ENCODE measurements around the gene HHAT.

HHAT gene

GRCh38 chr1:210653771-210654170, 325.1 kb downstream of the HHAT start:
- Histone ChIP-seq H3K4me2 (ENCODE audit: low read length, poor library complexity, severe bottlenecking) (no peak overlapping the region), H3K36me3 (ENCODE audit: control insufficient read depth in 1 of 2, insufficient read depth in 2 of 2, low read depth in 1 of 2, low read length in 2 of 2) (no peaks in the 10 kb centered on the region)

GRCh38 chr1:210654176-210654981, 325.7 kb downstream of the HHAT start:
- no peak overlapping the region for H3K14ac ChIP-seq (ENCODE audit: low read length in 2 of 2)
- H3K4me3 ChIP-seq (ENCODE audit: insufficient read depth in 1 of 2, low read depth in 1 of 2, low read length in 2 of 2) = no peak overlapping the region
- H3K9me3 ChIP-seq (ENCODE audit: control insufficient read depth, low read length) = no peaks in the 10 kb centered on the region
- H2BK15ac ChIP-seq (ENCODE audit: low read depth, poor library complexity, severe bottlenecking) = no peak overlapping the region
- H4K8ac ChIP-seq (ENCODE audit: low read length) = peak overlapping the region; percentile 42
- WGBS = 79% methylated on average over 6 of the region's 7 CpGs
- H2BK5ac ChIP-seq (ENCODE audit: low read depth, low read length, poor library complexity, severe bottlenecking) = no peak overlapping the region
- no peak overlapping the region for H3K9ac ChIP-seq (ENCODE audit: low read length)
- peak overlapping the region in 1 of 2 experiments; percentile 14 for H3K18ac ChIP-seq (ENCODE audit: low read depth in 1 of 2, low read length in 2 of 2)
- peak overlapping the region in 1 of 2 experiments; percentile 55 for H2BK12ac ChIP-seq (ENCODE audit: low read length in 2 of 2)
- DNase-seq = peak; percentile 18
- no peak overlapping the region for H3K23ac ChIP-seq (ENCODE audit: low read length in 2 of 2)
- H3K79me1 ChIP-seq (replicated peaks; ENCODE audit: low read length, poor library complexity, severe bottlenecking) = no peaks in the 10 kb centered on the region
- H2BK120ac ChIP-seq (ENCODE audit: low read depth, low read length) = no peak overlapping the region
- H4K91ac ChIP-seq (ENCODE audit: low read length) = peak overlapping the region; percentile 15
- peaks cover 8% of the 10 kb centered on the region for H3K4me1 ChIP-seq (ENCODE audit: control insufficient read depth, insufficient read depth, low read depth, low read length)
- no peak overlapping the region for H3K27ac ChIP-seq (ENCODE audit: low read length, poor library complexity, severe bottlenecking)
- H3K36me3 ChIP-seq (ENCODE audit: control insufficient read depth in 1 of 2, insufficient read depth in 2 of 2, low read depth in 1 of 2, low read length in 2 of 2) = no peaks in the 10 kb centered on the region
- peak overlapping the region; percentile 16 for H2AK5ac ChIP-seq (ENCODE audit: low read length, severe bottlenecking)
- no peak overlapping the region for H2AFZ ChIP-seq (ENCODE audit: low read depth, low read length)
- H3K27me3 ChIP-seq (ENCODE audit: control insufficient read depth in 1 of 2, insufficient read depth in 1 of 2, low read length in 2 of 2) = no peaks in the 10 kb centered on the region
- no peak overlapping the region for H3K4me2 ChIP-seq (ENCODE audit: low read length, poor library complexity, severe bottlenecking)
- peak overlapping the region in 1 of 2 experiments; percentile 4 for H3K4ac ChIP-seq (ENCODE audit: low read depth in 1 of 2, low read length in 2 of 2)

More at GRCh38 chr1:210653771-210654170, 325.1 kb downstream of the HHAT start:
- Histone ChIP-seq H2BK15ac (ENCODE audit: low read depth, poor library complexity, severe bottlenecking) (no peak overlapping the region), H3K79me1 (replicated peaks; ENCODE audit: low read length, poor library complexity, severe bottlenecking) (no peaks in the 10 kb centered on the region), H3K23ac (ENCODE audit: low read length in 2 of 2) (no peak overlapping the region), H3K27me3 (ENCODE audit: control insufficient read depth in 1 of 2, insufficient read depth in 1 of 2, low read length in 2 of 2) (no peaks in the 10 kb centered on the region), H2BK120ac (ENCODE audit: low read depth, low read length) (no peak overlapping the region), H3K9me3 (ENCODE audit: control insufficient read depth, low read length) (no peaks in the 10 kb centered on the region), H2BK5ac (ENCODE audit: low read depth, low read length, poor library complexity, severe bottlenecking) (no peak overlapping the region), H3K14ac (ENCODE audit: low read length in 2 of 2) (no peak overlapping the region), H3K18ac (ENCODE audit: low read depth in 1 of 2, low read length in 2 of 2) (peak overlapping the region in 1 of 2 experiments; percentile 14), H2BK12ac (ENCODE audit: low read length in 2 of 2) (peak overlapping the region in 1 of 2 experiments; percentile 55), H3K4me3 (ENCODE audit: insufficient read depth in 1 of 2, low read depth in 1 of 2, low read length in 2 of 2) (no peak overlapping the region), H3K9ac (ENCODE audit: low read length) (no peak overlapping the region), H4K91ac (ENCODE audit: low read length) (peak overlapping the region; percentile 15), H4K8ac (ENCODE audit: low read length) (peak overlapping the region; percentile 42), H3K4me1 (ENCODE audit: control insufficient read depth, insufficient read depth, low read depth, low read length) (peaks cover 8% of the 10 kb centered on the region), H2AK5ac (ENCODE audit: low read length, severe bottlenecking) (no peak overlapping the region), H3K4ac (ENCODE audit: low read depth in 1 of 2, low read length in 2 of 2) (no peak overlapping the region), H2AFZ (ENCODE audit: low read depth, low read length) (no peak overlapping the region), H3K27ac (ENCODE audit: low read length, poor library complexity, severe bottlenecking) (no peak overlapping the region)
- DNase-seq = no peak
- 54% methylated on average over 6 of the region's 6 CpGs for WGBS

- H3K27me3 ChIP-seq (ENCODE audit: control insufficient read depth in 1 of 2, insufficient read depth in 1 of 2, low read length in 2 of 2) = no peaks in the 10 kb centered on the region
- no peak overlapping the region for H2BK5ac ChIP-seq (ENCODE audit: low read depth, low read length, poor library complexity, severe bottlenecking)
- H3K4ac ChIP-seq (ENCODE audit: low read depth in 1 of 2, low read length in 2 of 2) = no peak overlapping the region
- whole genome bisulfite sequencing = 32% methylated on average over 7 of the region's 7 CpGs
- peak overlapping the region; percentile 34 to 67 for H2BK12ac ChIP-seq (ENCODE audit: low read length in 2 of 2)
- no peak overlapping the region for H3K27ac ChIP-seq (ENCODE audit: low read length, poor library complexity, severe bottlenecking)
- H3K9ac ChIP-seq (ENCODE audit: low read length) = no peak overlapping the region
- H4K91ac ChIP-seq (ENCODE audit: low read length) = peak overlapping the region; percentile 56
- H3K4me3 ChIP-seq (ENCODE audit: insufficient read depth in 1 of 2, low read depth in 1 of 2, low read length in 2 of 2) = no peak overlapping the region
- peak overlapping the region in 1 of 2 experiments; percentile 26 for H3K14ac ChIP-seq (ENCODE audit: low read length in 2 of 2)
- H2BK120ac ChIP-seq (ENCODE audit: low read depth, low read length) = peak overlapping the region; percentile 21
- peak overlapping the region; percentile 55 to 88 for H3K18ac ChIP-seq (ENCODE audit: low read depth in 1 of 2, low read length in 2 of 2)
- no peaks in the 10 kb centered on the region for H3K79me1 ChIP-seq (replicated peaks; ENCODE audit: low read length, poor library complexity, severe bottlenecking)
- H3K4me2 ChIP-seq (ENCODE audit: low read length, poor library complexity, severe bottlenecking) = no peak overlapping the region
- no peaks in the 10 kb centered on the region for H3K36me3 ChIP-seq (ENCODE audit: control insufficient read depth in 1 of 2, insufficient read depth in 2 of 2, low read depth in 1 of 2, low read length in 2 of 2)
- H3K4me1 ChIP-seq (ENCODE audit: control insufficient read depth, insufficient read depth, low read depth, low read length) = peaks cover 8% of the 10 kb centered on the region
- H4K8ac ChIP-seq (ENCODE audit: low read length) = no peak overlapping the region
- DNase-seq = peak; percentile 42
- H2AK5ac ChIP-seq (ENCODE audit: low read length, severe bottlenecking) = no peak overlapping the region
- H3K9me3 ChIP-seq (ENCODE audit: control insufficient read depth, low read length) = no peaks in the 10 kb centered on the region
- peak overlapping the region; percentile 80 for H2BK15ac ChIP-seq (ENCODE audit: low read depth, poor library complexity, severe bottlenecking)
- no peak overlapping the region for H3K23ac ChIP-seq (ENCODE audit: low read length in 2 of 2)
- H2AFZ ChIP-seq (ENCODE audit: low read depth, low read length) = no peak overlapping the region
Measured at GRCh38 chr1:210655511-210655910, 326.8 kb downstream of the HHAT start.

GRCh38 chr1:210657806-210658205, 329.1 kb downstream of the HHAT start:
- WGBS = 84% methylated on average over 6 of the region's 6 CpGs
- no peak overlapping the region for H2BK15ac ChIP-seq (ENCODE audit: low read depth, poor library complexity, severe bottlenecking)

More at GRCh38 chr1:210657806-210658205, 329.1 kb downstream of the HHAT start:
- no peak for DNase-seq
- no peak overlapping the region for H2AK5ac ChIP-seq (ENCODE audit: low read length, severe bottlenecking)
- no peak overlapping the region for H3K4me2 ChIP-seq (ENCODE audit: low read length, poor library complexity, severe bottlenecking)
- H3K27ac ChIP-seq (ENCODE audit: low read length, poor library complexity, severe bottlenecking) = no peak overlapping the region
- H3K79me1 ChIP-seq (replicated peaks; ENCODE audit: low read length, poor library complexity, severe bottlenecking) = no peaks in the 10 kb centered on the region
- H3K36me3 ChIP-seq (ENCODE audit: control insufficient read depth in 1 of 2, insufficient read depth in 2 of 2, low read depth in 1 of 2, low read length in 2 of 2) = no peaks in the 10 kb centered on the region
- H3K18ac ChIP-seq (ENCODE audit: low read depth in 1 of 2, low read length in 2 of 2) = no peak overlapping the region
- no peak overlapping the region for H2BK12ac ChIP-seq (ENCODE audit: low read length in 2 of 2)
- H3K4me1 ChIP-seq (ENCODE audit: control insufficient read depth, insufficient read depth, low read depth, low read length) = peaks cover 8% of the 10 kb centered on the region
- H3K23ac ChIP-seq (ENCODE audit: low read length in 2 of 2) = no peak overlapping the region
- no peaks in the 10 kb centered on the region for H3K9me3 ChIP-seq (ENCODE audit: control insufficient read depth, low read length)
- H3K27me3 ChIP-seq (ENCODE audit: control insufficient read depth in 1 of 2, insufficient read depth in 1 of 2, low read length in 2 of 2) = no peaks in the 10 kb centered on the region
- H2AFZ ChIP-seq (ENCODE audit: low read depth, low read length) = no peak overlapping the region
- no peak overlapping the region for H4K8ac ChIP-seq (ENCODE audit: low read length)
- no peak overlapping the region for H2BK120ac ChIP-seq (ENCODE audit: low read depth, low read length)
- H3K4ac ChIP-seq (ENCODE audit: low read depth in 1 of 2, low read length in 2 of 2) = no peak overlapping the region
- no peak overlapping the region for H3K9ac ChIP-seq (ENCODE audit: low read length)
- H4K91ac ChIP-seq (ENCODE audit: low read length) = no peak overlapping the region
- H3K14ac ChIP-seq (ENCODE audit: low read length in 2 of 2) = no peak overlapping the region
- no peak overlapping the region for H2BK5ac ChIP-seq (ENCODE audit: low read depth, low read length, poor library complexity, severe bottlenecking)
- no peak overlapping the region for H3K4me3 ChIP-seq (ENCODE audit: insufficient read depth in 1 of 2, low read depth in 1 of 2, low read length in 2 of 2)

Measured in mesenchymal stem cell (in vitro differentiated cells and primary cell).